ENCODE results near the gene MUC4. TPM values are rescaled to one million over a fixed set of nuclear protein-coding genes. Genes with fewer than 3 reads are reported as not detected.
"Not testable (repeated sequence)": the region's sequence is repeated elsewhere in the genome, so short reads cannot be mapped to it uniquely, and the experiment has no call there.

Gene MUC4
- total RNA-seq, 1 experiment from 2014 or later: 0.03 TPM

DNA sequence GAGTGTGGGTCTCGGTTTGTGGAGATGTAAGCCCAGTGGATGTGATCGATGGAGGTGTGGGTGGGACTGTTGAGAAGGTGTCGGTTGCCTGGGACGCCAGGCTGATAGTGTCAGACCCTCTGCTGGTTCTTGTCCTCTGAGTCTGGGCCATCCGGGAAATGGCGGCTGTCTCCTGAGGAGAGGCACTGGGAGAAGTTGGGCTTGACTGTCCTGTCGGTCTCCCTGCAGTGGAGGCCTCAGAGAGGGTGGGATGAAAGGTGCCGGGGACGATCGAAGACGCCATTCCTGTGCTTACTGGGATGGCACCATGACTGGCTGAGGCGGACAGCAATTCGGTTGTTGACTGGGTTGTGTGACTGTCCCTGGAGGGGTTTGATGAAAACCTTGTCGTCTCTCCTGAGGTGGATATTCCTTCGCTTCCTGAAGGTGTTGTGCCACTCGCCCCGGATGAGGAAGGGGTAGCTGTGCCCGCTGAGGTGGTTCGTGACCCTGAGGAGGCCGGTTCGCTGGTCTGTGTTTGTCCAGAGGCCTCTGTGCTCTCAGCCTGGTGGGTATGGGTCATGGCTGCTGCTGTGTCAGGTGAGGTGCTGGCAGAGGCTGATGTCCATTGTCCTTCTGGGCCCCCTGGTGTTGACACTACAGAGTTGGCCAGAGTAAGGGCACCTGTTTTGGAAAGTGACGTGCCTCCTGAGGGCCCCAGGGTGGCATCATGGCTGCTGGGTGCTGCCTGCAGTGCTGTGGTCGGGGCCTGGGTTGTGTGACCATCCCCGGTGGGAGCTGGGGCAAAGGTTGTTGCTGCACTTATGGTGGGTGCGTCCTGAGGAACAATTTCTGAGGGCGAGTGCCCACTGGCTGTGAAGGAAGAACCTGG is 22.8 kb downstream of the MUC4 start:
- ChIA-PET POLR2A (no interaction called here), CTCF (no interaction called here)
- intact Hi-C loops (cut with micrococcal nuclease; ENCODE audit: unreplicated experiment) (no loop called here), in situ Hi-C loops (cut with HindIII; ENCODE audit: low pct_unique_long_range_greater_than_20kb, low sequenced_read_pairs) (no loop called here)
- Histone ChIP-seq H3K9me3 (ENCODE audit: control insufficient read depth, insufficient read depth, low read depth, low read length) (no peaks in the 10 kb centered on the region), H3K36me3 (ENCODE audit: control insufficient read depth, insufficient read depth, low read length) (no peaks in the 10 kb centered on the region), H3K4me1 (ENCODE audit: control insufficient read depth, insufficient read depth, low read length) (no peaks in the 10 kb centered on the region), H3K27me3 (ENCODE audit: control insufficient read depth, insufficient read depth, low read length) (no peaks in the 10 kb centered on the region), H3K4me3 (ENCODE audit: low read depth in 2 of 2, low read length in 2 of 2) (no peak overlapping the region), H3K27ac (ENCODE audit: low read length) (no peak overlapping the region)
- TF ChIP-seq SIN3A (IDR thresholded peaks at IDR 0.05; ENCODE audit: borderline replicate concordance, insufficient read depth, low read depth, low read length) (no peak), TCF7L2 (IDR thresholded peaks at IDR 0.05; ENCODE audit: low read depth, low read length) (no peak)
- TF ChIP-seq, protein P1, sequence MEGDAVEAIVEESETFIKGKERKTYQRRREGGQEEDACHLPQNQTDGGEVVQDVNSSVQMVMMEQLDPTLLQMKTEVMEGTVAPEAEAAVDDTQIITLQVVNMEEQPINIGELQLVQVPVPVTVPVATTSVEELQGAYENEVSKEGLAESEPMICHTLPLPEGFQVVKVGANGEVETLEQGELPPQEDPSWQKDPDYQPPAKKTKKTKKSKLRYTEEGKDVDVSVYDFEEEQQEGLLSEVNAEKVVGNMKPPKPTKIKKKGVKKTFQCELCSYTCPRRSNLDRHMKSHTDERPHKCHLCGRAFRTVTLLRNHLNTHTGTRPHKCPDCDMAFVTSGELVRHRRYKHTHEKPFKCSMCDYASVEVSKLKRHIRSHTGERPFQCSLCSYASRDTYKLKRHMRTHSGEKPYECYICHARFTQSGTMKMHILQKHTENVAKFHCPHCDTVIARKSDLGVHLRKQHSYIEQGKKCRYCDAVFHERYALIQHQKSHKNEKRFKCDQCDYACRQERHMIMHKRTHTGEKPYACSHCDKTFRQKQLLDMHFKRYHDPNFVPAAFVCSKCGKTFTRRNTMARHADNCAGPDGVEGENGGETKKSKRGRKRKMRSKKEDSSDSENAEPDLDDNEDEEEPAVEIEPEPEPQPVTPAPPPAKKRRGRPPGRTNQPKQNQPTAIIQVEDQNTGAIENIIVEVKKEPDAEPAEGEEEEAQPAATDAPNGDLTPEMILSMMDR (IDR thresholded peaks at IDR 0.05): no peak
- DNase-seq (ENCODE audit: low read depth, low spot score): no peak
- peak; percentile 76 for ATAC-seq
- no TSS peak for BruUV-seq (replicated peaks)

DNA sequence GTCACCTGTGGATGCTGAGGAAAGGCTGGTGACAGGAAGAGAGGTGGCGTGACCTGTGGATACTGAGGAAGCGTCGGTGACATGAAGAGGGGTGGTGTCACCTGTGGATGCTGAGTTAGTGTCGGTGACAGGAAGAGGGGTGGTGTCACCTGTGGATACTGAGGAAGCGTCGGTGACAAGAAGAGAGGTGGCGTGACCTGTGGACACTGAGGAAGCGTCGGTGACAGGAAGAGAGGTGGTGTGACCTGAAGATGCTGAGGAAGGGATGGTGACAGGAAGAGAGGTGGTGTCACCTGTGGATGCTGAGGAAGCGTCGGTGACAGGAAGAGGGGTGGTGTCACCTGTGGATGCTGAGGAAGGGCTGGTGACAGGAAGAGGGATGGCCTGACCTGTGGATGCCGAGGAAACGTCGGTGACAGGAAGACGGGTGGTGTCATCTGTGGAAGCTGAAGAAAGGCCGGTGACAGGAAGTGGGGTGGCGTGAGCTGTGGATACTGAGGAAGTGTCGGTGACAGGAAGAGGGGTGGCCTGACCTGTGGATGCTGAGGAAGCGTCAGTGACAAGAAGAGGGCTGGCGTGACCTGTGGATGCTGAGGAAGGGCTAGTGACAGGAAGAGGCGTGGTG is 25.8 kb downstream of the MUC4 start:
- CTCF ChIA-PET; BruUV-seq (replicated peaks): not testable (repeated sequence)

GRCh38 chr3:195784031-195784430 is 27.7 kb downstream of the MUC4 start:
- CTCF ChIA-PET: interaction anchor here (0.5 kb wide), 1 partner anchor 16 kb away, joined by 7 read pairs; no protein-coding TSS in a partner anchor
- BruUV-seq (replicated peaks); H3K36me3 ChIP-seq (ENCODE audit: control insufficient read depth, insufficient read depth, low read length); DNase-seq (ENCODE audit: low read depth, low spot score); H3K27me3 ChIP-seq (ENCODE audit: control insufficient read depth, insufficient read depth, low read length); H3K9me3 ChIP-seq (ENCODE audit: control insufficient read depth, insufficient read depth, low read depth, low read length); H3K4me3 ChIP-seq (ENCODE audit: low read depth in 2 of 2, low read length in 2 of 2); ATAC-seq; H3K27ac ChIP-seq (ENCODE audit: low read length); POLR2A ChIA-PET; intact Hi-C loops (cut with micrococcal nuclease; ENCODE audit: unreplicated experiment); H3K4me1 ChIP-seq (ENCODE audit: control insufficient read depth, insufficient read depth, low read length); in situ Hi-C loops (cut with HindIII; ENCODE audit: low pct_unique_long_range_greater_than_20kb, low sequenced_read_pairs): not testable (repeated sequence)

More for the DNA sequence above, 25.8 kb downstream of the MUC4 start:
- DNase-seq (ENCODE audit: low read depth, low spot score); POLR2A ChIA-PET; H3K27me3 ChIP-seq (ENCODE audit: control insufficient read depth, insufficient read depth, low read length); H3K27ac ChIP-seq (ENCODE audit: low read length); H3K9me3 ChIP-seq (ENCODE audit: control insufficient read depth, insufficient read depth, low read depth, low read length); H3K4me1 ChIP-seq (ENCODE audit: control insufficient read depth, insufficient read depth, low read length); H3K4me3 ChIP-seq (ENCODE audit: low read depth in 2 of 2, low read length in 2 of 2); H3K36me3 ChIP-seq (ENCODE audit: control insufficient read depth, insufficient read depth, low read length); ATAC-seq; intact Hi-C loops (cut with micrococcal nuclease; ENCODE audit: unreplicated experiment); in situ Hi-C loops (cut with HindIII; ENCODE audit: low pct_unique_long_range_greater_than_20kb, low sequenced_read_pairs): not testable (repeated sequence)

DNA sequence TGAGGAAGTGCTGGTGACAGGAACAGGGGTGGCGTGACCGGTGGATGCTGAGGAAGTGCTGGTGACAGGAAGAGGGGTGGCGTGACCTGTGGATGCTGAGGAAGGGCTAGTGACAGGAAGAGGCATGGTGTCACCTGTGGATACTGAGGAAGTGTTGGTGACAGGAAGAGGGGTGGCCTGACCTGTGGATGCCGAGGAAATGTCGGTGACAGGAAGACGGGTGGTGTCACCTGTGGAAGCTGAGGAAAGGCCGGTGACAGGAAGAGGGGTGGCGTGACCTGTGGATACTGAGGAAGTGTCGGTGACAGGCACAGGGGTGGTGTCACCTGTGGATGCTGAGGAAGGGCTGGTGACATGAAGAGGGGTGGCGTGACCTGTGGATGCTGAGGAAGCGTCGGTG is 30.5 kb downstream of the MUC4 start:
- H3K27ac ChIP-seq (ENCODE audit: low read length); CTCF ChIA-PET; BruUV-seq (replicated peaks); H3K4me1 ChIP-seq (ENCODE audit: control insufficient read depth, insufficient read depth, low read length); ATAC-seq; intact Hi-C loops (cut with micrococcal nuclease; ENCODE audit: unreplicated experiment); H3K36me3 ChIP-seq (ENCODE audit: control insufficient read depth, insufficient read depth, low read length); H3K27me3 ChIP-seq (ENCODE audit: control insufficient read depth, insufficient read depth, low read length); in situ Hi-C loops (cut with HindIII; ENCODE audit: low pct_unique_long_range_greater_than_20kb, low sequenced_read_pairs); H3K4me3 ChIP-seq (ENCODE audit: low read depth in 2 of 2, low read length in 2 of 2); H3K9me3 ChIP-seq (ENCODE audit: control insufficient read depth, insufficient read depth, low read depth, low read length); POLR2A ChIA-PET; DNase-seq (ENCODE audit: low read depth, low spot score): not testable (repeated sequence)
